GM12801 (cell line): ENCODE measurements around the gene ZFYVE9.

Source experiments
- CTCF ChIP-seq: IDR thresholded peaks from one replicate; pipeline ENCODE4 v1.5.1; 2011; ENCODE audit warnings: control low read depth; ENCODE audit not compliant: insufficient read length; ENCODE audit errors: extremely low read depth

Gene ZFYVE9

GRCh38 chr1:52249831-52250230, 107.9 kb downstream of the ZFYVE9 start:
- no peak for TF ChIP-seq CTCF

- TF ChIP-seq CTCF: no peak
These were observed 111.5 kb downstream of the ZFYVE9 start for GRCh38 chr1:52253421-52253820.

- no peak for TF ChIP-seq CTCF
These were observed 118.0 kb downstream of the ZFYVE9 start for GRCh38 chr1:52259886-52260285.

GRCh38 chr1:52263153-52263910, 121.4 kb downstream of the ZFYVE9 start:
- TF ChIP-seq CTCF: no peak

GRCh38 chr1:52264530-52265115, 122.7 kb downstream of the ZFYVE9 start:
- no peak for TF ChIP-seq CTCF

GRCh38 chr1:52266507-52266906, 124.6 kb downstream of the ZFYVE9 start:
- no peak for TF ChIP-seq CTCF

- TF ChIP-seq CTCF: no peak
These were observed 126.5 kb downstream of the ZFYVE9 start for GRCh38 chr1:52268372-52268771.
